Panc1 (cell line): ENCODE data around the gene GPALPP1. TPM values are rescaled to one million over a fixed set of nuclear protein-coding genes. Genes with fewer than 3 reads are reported as not detected.

Source experiments
- ATAC-seq: fragments of 200-7000 bp; cut with Tn5 transposase; 2 replicates; pipeline ENCODE4 v1.9.1; 2020; ENCODE audit warnings: mild to moderate bottlenecking, moderate library complexity
- BruUV-seq: library from RNA; stranded (reverse); fragments of 400-500 nt; replicated peaks from 2 replicates; lab custom pipeline; 2021; lab: Mats Ljungman, UMichigan
- CTCF ChIA-PET: fragments of 300-600 bp; sonication (Branson Sonifier 250); formaldehyde crosslinking; loops from one replicate; lab custom pipeline; 2022; ENCODE audit warnings: antibody characterized with exemption; lab: Charles Lee
- POLR2A ChIA-PET: fragments of 300-600 bp; sonication (Branson Sonifier 250); formaldehyde crosslinking; loops from one replicate; lab custom pipeline; 2022; ENCODE audit warnings: antibody characterized with exemption; lab: Charles Lee
- DNase-seq: peaks from one replicate; pipeline ENCODE4 v3.0.0-alpha.2; 2010; ENCODE audit warnings: low read depth, low spot score
- H3K27ac ChIP-seq: 2 replicates; pipeline ENCODE4 v1.5.1; 2011; ENCODE audit warnings: mild to moderate bottlenecking, low read length, inconsistent platforms
- H3K27me3 ChIP-seq: fragments of 200-500 bp; sonication (Bioruptor generic); 2 replicates; pipeline ENCODE4 v1.6.0; 2014; ENCODE audit warnings: low read length, inconsistent platforms; ENCODE audit not compliant: control insufficient read depth, insufficient read depth
- H3K36me3 ChIP-seq: fragments of 200-500 bp; sonication (Bioruptor generic); 2 replicates; pipeline ENCODE4 v1.5.1; 2014; ENCODE audit warnings: inconsistent platforms, mild to moderate bottlenecking, low read length, moderate library complexity; ENCODE audit not compliant: control insufficient read depth, insufficient read depth
- H3K4me1 ChIP-seq: 2 replicates; pipeline ENCODE4 v1.5.1; 2011; ENCODE audit warnings: inconsistent platforms, mild to moderate bottlenecking, low read length, moderate library complexity; ENCODE audit not compliant: control insufficient read depth, insufficient read depth
- H3K4me3 ChIP-seq, 2 experiments: 2 replicates each; pipeline ENCODE4 v1.5.1; 2011 to 2012; ENCODE audit warnings: low read depth in 2 of 2, low read length in 2 of 2, mild to moderate bottlenecking in 2 of 2, inconsistent platforms in 1 of 2, moderate library complexity in 1 of 2
- H3K9me3 ChIP-seq: fragments of 200-500 bp; sonication (Bioruptor generic); 2 replicates; pipeline ENCODE4 v1.5.1; 2014; ENCODE audit warnings: low read depth, mild to moderate bottlenecking, inconsistent platforms, low read length, moderate library complexity; ENCODE audit not compliant: control insufficient read depth, insufficient read depth
- POLR2AphosphoS5 ChIP-seq: IDR thresholded peaks from 2 replicates; pipeline ENCODE4 v1.6.1; 2012; ENCODE audit warnings: mild to moderate bottlenecking, low read depth, low read length, moderate library complexity
- SIN3A ChIP-seq: IDR thresholded peaks from 2 replicates; pipeline ENCODE4 v1.6.1; 2012; ENCODE audit warnings: low read depth, mild to moderate bottlenecking, low read length, moderate library complexity, borderline replicate concordance; ENCODE audit not compliant: insufficient read depth
- TCF7L2 ChIP-seq: IDR thresholded peaks from 2 replicates; pipeline ENCODE4 v1.6.1; 2011; ENCODE audit warnings: mild to moderate bottlenecking, low read depth, low read length, inconsistent platforms
- in situ Hi-C: cut with HindIII; loops from 2 replicates; pipeline ENCODE4 v1.10.0; 2016; ENCODE audit warnings: low sequenced_read_pairs, low pct_unique_long_range_greater_than_20kb
- intact Hi-C: fragments of 100-400 bp; cut with micrococcal nuclease; formaldehyde crosslinking; loops from one replicate; pipeline ENCODE4 v1.10.0; 2022; ENCODE audit not compliant: unreplicated experiment
- total RNA-seq: library from RNA; stranded (reverse); gene quantifications from one replicate; pipeline ENCODE4 v1.2.1, GENCODE V29; 2021; ENCODE audit not compliant: unreplicated experiment
- TF ChIP-seq, protein P1 (sequence below), 2 experiments: IDR thresholded peaks; 2 replicates each; pipeline ENCODE4 v1.6.1; 2011 to 2012; ENCODE audit warnings: low read depth in 2 of 2, control low read depth in 1 of 2, low read length in 1 of 2, mild to moderate bottlenecking in 1 of 2, moderate library complexity in 1 of 2; ENCODE audit not compliant: insufficient read depth in 1 of 2
- TF ChIP-seq, protein P2 (sequence below): fragments of 450-650 bp; IDR thresholded peaks from 2 replicates; pipeline ENCODE4 v1.5.1; 2017; ENCODE audit warnings: mild to moderate bottlenecking

The GPALPP1 gene
- total RNA-seq, 1 experiment from 2014 or later, result 13.5 TPM

DNA sequence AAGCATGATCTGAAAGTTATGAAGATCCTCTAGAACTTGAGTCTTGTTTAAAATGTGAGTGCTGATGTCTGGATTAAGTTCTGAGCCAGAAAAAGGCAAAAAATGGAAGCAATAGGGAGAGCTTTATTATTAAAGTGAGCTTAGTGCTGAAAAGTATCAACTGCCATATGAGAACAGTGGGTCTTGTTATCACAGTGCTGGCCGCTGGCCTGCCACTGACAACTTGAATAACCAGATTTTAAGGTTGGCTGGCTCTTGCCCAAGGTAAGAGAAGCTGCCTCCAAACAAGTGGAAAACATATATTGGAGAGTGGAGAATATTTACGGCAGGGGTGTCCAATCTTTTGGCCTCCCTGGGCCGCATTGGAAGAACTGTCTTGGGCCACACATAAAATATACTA lies 33.9 kb upstream of the GPALPP1 start:
- no peaks in the 10 kb centered on the region for H3K9me3 ChIP-seq
- DNase-seq, result no peak
- no peak for ATAC-seq
- no peak overlapping the region for H3K27ac ChIP-seq
- H3K27me3 ChIP-seq, result no peaks in the 10 kb centered on the region
- ChIA-PET CTCF (interaction anchor here (0.6 kb wide), 1 partner anchor 495 kb away, joined by 3 read pairs; no protein-coding TSS in a partner anchor), POLR2A (no interaction called here)
- intact Hi-C loops (no loop called here), in situ Hi-C loops (no loop called here)
- H3K4me3 ChIP-seq, result no peak overlapping the region
- no peaks in the 10 kb centered on the region for H3K4me1 ChIP-seq
- H3K36me3 ChIP-seq, result no peaks in the 10 kb centered on the region; the same call in 1 of the 2 replicates
- TF ChIP-seq TCF7L2, result no peak
- TF ChIP-seq SIN3A, result no peak
- TF ChIP-seq, protein P1, sequence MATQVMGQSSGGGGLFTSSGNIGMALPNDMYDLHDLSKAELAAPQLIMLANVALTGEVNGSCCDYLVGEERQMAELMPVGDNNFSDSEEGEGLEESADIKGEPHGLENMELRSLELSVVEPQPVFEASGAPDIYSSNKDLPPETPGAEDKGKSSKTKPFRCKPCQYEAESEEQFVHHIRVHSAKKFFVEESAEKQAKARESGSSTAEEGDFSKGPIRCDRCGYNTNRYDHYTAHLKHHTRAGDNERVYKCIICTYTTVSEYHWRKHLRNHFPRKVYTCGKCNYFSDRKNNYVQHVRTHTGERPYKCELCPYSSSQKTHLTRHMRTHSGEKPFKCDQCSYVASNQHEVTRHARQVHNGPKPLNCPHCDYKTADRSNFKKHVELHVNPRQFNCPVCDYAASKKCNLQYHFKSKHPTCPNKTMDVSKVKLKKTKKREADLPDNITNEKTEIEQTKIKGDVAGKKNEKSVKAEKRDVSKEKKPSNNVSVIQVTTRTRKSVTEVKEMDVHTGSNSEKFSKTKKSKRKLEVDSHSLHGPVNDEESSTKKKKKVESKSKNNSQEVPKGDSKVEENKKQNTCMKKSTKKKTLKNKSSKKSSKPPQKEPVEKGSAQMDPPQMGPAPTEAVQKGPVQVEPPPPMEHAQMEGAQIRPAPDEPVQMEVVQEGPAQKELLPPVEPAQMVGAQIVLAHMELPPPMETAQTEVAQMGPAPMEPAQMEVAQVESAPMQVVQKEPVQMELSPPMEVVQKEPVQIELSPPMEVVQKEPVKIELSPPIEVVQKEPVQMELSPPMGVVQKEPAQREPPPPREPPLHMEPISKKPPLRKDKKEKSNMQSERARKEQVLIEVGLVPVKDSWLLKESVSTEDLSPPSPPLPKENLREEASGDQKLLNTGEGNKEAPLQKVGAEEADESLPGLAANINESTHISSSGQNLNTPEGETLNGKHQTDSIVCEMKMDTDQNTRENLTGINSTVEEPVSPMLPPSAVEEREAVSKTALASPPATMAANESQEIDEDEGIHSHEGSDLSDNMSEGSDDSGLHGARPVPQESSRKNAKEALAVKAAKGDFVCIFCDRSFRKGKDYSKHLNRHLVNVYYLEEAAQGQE (IDR thresholded peaks at IDR 0.05; ENCODE audit: insufficient read depth in 1 of 2, low read depth in 2 of 2, low read length in 1 of 2), result no peak
- TF ChIP-seq, protein P2, sequence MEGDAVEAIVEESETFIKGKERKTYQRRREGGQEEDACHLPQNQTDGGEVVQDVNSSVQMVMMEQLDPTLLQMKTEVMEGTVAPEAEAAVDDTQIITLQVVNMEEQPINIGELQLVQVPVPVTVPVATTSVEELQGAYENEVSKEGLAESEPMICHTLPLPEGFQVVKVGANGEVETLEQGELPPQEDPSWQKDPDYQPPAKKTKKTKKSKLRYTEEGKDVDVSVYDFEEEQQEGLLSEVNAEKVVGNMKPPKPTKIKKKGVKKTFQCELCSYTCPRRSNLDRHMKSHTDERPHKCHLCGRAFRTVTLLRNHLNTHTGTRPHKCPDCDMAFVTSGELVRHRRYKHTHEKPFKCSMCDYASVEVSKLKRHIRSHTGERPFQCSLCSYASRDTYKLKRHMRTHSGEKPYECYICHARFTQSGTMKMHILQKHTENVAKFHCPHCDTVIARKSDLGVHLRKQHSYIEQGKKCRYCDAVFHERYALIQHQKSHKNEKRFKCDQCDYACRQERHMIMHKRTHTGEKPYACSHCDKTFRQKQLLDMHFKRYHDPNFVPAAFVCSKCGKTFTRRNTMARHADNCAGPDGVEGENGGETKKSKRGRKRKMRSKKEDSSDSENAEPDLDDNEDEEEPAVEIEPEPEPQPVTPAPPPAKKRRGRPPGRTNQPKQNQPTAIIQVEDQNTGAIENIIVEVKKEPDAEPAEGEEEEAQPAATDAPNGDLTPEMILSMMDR, result no peak
- TF ChIP-seq POLR2AphosphoS5, result no peak
- BruUV-seq, result no TSS peak

DNA sequence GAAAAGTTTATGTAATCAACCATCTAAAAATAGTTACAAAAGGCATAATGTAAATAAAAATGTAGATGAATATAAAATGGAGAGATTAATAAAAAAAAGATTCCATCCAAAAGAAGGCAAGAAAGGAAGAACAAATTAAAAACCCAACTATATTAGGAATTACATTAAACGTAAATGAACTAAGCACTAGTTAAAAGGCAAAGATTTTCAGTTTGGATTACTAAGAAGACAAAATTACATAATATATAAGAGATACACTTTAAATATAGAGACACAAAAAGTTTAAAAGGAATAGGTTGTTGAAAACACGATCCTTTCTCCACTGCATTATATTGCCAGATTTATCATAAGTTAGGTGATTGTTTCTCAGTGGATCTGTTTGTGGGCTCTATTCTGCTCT lies 27.3 kb upstream of the GPALPP1 start:
- Histone ChIP-seq H3K4me1 (no peaks in the 10 kb centered on the region), H3K27me3 (no peaks in the 10 kb centered on the region), H3K27ac (no peak overlapping the region), H3K4me3 (no peak overlapping the region), H3K9me3 (peaks cover 24% of the 10 kb centered on the region), H3K36me3 (peaks cover 6% of the 10 kb centered on the region)
- no TSS peak for BruUV-seq
- intact Hi-C loops (no loop called here), in situ Hi-C loops (no loop called here)
- TF ChIP-seq, protein P2, result no peak
- TF ChIP-seq, protein P1 (IDR thresholded peaks at IDR 0.05; ENCODE audit: insufficient read depth in 1 of 2, low read depth in 2 of 2, low read length in 1 of 2), result no peak
- TF ChIP-seq TCF7L2 (no peak), POLR2AphosphoS5 (no peak), SIN3A (no peak)
- ATAC-seq (no peak), DNase-seq (no peak)
- ChIA-PET POLR2A (no interaction called here), CTCF (no interaction called here)
